NB4 (cell line): ENCODE results near the gene KLRC1.
"Not testable (repeated sequence)": the region's sequence is repeated elsewhere in the genome, so short reads cannot be mapped to it uniquely, and the experiment has no call there.

Experiments used
- CTCF ChIP-seq: IDR thresholded peaks from one replicate; pipeline ENCODE4 v1.5.1; 2012; ENCODE audit warnings: low read depth, low read length
- POLR2A ChIP-seq: IDR thresholded peaks from 2 replicates; pipeline ENCODE4 v1.6.1; 2011; ENCODE audit warnings: mild to moderate bottlenecking; ENCODE audit not compliant: insufficient read length; ENCODE audit errors: extremely low read depth

- TF ChIP-seq POLR2A, CTCF: not testable (repeated sequence)
Observed at GRCh38 chr12:10481901-10482300, 28.7 kb upstream of the KLRC1 start.
